Measurements from ENCODE around the gene GRIN2C.

The GRIN2C gene

DNA sequence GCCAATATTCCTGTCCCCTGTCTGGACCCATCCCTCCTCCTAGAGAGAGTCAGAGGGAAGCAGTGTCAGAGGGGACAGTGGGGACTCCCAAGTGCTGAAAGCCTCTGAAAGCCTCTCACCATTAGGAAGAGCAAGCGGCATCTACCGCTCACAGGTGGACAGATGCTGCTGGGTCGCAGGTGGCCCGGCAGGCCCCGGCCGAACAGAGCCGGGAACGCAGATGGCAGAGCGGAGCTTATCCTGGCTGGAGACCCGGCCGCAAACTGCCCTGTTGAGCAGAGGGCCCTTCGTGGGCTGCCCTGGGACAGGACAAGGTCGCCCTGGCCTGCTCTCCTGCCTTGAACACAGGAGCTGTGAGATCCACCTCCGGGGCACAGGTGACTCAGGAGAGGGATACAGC, 60.6 kb downstream of the GRIN2C start:
- DNase-seq (ENCODE audit: low spot score): no peak

DNA sequence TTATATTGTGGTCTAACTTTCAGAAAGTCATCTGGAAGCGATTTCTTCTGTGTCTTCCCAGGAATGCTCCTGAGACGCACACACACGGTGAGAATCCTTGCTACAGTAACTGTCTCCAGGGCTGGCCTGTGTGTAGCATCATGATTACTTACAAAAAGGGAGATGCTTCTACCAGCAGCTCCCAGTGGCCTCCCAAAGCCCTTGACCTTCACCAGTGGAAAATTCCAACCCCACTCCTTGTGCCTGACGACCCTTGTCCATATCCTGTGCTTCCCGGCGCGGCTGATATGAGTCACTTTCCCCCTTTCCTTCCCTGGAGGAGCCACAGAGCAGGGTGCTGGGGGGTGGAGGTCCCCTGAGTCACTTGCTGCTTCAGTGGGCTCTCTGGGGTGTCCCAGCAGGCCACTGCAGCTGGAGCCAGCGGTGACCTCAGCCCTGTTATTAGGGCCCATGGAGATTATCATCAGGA, 61.4 kb downstream of the GRIN2C start:
- no peak for DNase-seq (ENCODE audit: low spot score)

DNA sequence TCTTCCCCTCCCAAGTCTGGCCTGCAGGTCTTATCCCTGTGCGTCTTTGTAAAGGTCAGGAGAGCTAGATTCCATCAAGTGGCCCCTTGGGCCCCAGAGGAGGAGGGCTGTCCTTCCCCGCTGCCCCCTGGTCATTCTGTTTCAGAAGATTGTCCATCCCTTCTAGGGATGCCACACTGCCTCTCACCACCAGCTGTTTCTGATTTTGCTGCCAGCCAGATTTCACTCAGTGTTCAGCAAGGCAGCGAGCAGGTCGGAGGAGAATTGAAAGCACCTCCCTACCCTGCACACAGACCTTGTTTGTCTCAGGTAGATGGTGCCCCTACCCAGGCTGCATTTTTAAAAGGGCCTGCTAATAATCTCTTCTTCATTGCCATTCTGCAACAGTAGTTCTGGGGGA, 61.9 kb downstream of the GRIN2C start:
- DNase-seq (ENCODE audit: low spot score): no peak

DNA sequence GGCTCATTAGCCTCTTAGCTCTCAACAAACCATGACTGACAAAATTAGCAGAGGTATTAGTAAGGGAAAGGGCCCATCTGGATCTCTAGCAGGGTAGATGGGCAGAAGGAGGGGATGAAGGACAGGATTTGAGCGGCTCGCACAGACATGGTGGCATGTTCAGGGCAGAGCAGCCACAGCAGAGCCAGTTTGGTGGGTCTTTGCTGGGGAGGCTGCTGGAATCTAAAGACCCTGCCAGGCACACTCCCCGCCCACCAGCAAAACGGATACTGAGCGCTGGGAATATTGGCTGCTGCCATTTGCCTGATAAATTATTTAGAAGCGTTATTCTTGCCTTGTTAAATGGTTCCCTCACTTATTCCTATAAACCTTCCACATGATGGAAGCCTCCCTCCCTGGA, 62.8 kb downstream of the GRIN2C start:
- no peak for DNase-seq (ENCODE audit: low spot score)

DNA sequence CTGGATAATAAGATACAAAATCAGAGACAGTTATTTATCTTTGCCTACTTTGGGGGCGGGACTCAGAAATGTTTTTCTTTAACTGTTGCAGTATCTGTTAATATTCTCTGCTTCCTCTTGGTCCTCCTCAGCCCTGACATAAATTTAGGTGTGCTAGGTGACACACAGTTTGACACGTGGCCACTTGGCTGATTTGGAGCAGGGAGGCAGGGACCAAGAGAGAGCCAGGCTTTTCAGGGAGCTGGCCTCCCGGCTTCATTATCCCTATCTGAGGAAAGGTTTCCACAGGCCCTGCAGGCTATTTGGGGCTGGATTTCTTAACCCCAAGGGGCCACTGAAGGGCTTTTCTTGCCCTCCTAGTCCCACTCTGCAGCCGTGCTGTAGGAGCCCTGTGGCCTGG, 63.5 kb downstream of the GRIN2C start:
- DNase-seq (ENCODE audit: low spot score): no peak

DNA sequence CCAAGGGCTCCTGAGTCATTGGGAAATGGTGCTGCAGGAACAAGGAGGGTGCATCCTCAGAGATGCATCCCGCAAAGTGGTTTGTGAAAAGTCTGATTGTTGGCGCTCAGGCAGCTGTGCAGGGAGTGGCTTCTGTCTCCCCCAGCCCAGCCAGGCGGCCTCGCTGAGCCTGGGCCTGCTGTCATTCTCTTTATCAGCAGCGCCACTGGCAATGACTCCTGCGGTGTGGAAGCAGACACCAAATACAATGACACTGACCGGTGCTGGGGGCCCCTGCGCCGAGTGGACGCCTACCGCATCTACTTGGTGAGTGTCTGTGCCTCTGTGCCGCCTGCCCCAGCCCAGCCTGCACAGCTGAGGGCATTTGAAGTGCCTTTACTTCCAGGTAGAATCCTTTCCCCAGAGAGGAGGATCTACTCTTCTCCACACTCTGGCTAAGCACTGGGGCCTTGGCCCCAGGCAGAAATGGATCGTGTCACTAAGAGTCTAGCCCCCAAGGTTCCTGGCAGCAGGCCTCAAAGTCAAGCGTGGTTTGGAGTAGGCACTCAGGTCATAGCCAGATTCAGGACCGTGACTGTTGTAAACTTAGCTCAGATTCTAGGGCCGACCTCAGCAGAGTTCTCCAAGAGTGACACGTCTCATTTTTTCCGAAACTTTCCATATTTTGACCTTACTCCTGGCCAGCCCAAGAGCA, 64.2 kb downstream of the GRIN2C start:
- no peak for DNase-seq (ENCODE audit: low spot score)

DNA sequence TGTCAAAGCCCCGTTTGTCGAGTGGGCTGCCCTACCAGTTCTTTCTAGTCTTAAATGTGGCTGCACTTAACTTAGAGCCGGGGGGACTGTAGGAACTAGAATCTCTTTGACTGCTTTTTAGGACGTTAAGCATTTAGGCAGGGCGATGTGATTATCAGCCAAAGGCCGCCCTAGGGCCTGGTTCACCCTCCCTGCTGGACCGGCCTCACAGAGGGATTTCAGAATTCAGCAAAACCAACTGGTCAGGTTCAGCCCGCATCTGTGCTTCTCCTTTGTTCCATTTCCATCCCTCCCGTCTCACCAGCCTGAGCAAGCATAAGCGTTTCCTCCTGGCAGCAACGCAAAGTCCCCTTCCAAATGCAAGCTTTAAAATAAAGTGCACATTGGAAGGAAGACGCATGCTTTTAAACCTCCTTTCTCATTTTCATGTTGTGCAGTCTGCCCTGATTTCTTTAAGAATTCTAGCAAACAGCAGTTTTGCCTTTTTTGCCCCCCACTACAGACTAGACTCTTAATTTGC, 67.0 kb downstream of the GRIN2C start:
- no peak for DNase-seq (ENCODE audit: low spot score)

All from Ammon's horn (tissue), 1 donor.